IPS-18c (cell line): ENCODE measurements around the gene UBE2K.
"Not testable (repeated sequence)": the region's sequence is repeated elsewhere in the genome, so short reads cannot be mapped to it uniquely, and the experiment has no call there.

Experiments used
- H3K4me3 ChIP-seq: 2 replicates; pipeline ENCODE4 v1.7.0; 2013; ENCODE audit warnings: low read depth, mild to moderate bottlenecking, low read length, moderate library complexity; ENCODE audit not compliant: insufficient read depth
- H3K9me3 ChIP-seq: one replicate; pipeline ENCODE4 v1.6.1; 2013; ENCODE audit warnings: mild to moderate bottlenecking, low read length, moderate library complexity; ENCODE audit not compliant: control insufficient read depth, insufficient read depth

Gene UBE2K

DNA sequence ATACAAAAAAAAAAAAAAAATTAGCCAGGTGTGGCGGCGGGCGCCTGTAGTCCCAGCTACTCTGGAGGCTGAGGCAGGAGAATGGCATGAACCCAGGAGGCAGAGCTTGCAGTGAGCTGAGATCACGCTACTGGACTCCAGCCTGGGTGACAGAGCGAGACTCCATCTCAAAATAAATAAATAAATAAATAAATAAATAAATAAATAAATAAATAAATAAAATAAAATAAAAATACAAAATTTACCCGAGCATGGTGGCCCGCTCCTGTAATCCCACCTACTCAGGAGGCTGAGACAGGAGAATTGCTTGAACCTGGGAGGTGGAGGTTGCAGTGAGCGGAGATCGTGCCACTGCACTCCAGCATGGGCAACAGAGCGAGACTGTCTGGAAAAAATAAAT is 22.3 kb upstream of the UBE2K start:
- not testable (repeated sequence) for H3K9me3 ChIP-seq, H3K4me3 ChIP-seq

DNA sequence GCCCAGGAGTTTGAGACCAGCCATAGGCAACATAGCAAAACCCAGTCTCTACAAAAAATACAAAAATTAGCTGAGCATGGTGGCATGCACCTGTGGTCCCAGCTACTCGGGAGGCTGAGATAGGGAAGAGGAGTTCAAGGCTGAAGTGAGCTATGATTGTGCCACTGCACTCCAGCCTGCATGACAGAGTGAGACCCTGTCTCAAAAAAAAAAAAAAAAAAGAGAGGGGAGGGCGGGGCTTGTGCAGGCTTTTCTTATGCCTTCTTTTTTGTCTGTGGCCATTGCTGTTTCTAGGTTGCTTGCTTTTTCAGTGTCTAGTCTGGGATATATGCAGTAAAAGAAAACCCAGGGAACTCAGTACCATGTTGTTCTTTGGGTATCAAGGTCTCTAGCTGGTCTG is 16.9 kb upstream of the UBE2K start:
- H3K4me3 ChIP-seq, H3K9me3 ChIP-seq: not testable (repeated sequence)

DNA sequence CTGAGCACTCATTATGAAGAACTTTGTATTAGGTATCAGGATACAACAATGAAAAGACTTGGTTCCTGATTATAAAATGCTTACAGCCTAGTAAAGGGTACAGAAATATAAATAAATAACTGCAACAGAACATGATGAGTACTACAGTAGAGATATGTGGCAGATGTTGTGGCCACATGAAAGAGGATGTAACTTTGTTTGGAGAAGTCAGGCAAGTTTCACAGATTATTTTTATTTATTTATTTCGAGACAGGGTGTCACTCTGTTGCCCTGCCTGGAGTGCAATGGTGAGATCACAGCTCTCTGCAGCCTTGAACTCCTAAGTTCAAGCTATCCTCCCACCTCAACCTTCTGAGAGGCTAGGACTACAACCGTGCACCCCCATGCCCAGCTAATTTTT is 15.8 kb upstream of the UBE2K start:
- no peak overlapping the region for H3K4me3 ChIP-seq

DNA sequence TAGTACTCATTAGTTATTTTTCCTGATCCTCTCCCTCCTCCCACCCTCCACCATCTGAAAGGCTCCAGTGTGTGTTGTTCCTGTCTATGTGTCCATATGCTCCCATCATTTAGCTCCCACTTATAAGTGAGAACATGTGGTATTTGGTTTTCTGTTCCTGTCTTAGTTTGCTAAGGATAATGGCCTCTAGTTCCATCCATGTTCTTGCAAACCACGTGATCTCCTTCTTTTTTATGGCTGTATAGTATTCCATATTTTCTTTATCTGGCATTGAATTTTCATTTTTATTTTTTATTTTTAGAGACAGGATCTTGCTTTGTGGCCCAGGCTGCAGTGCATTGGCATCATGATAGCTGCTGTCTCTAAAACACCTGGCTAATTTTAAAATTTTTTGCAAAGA is 11.9 kb upstream of the UBE2K start:
- Histone ChIP-seq H3K9me3 (no peaks in the 10 kb centered on the region), H3K4me3 (no peak overlapping the region)

More for the DNA sequence above, 15.8 kb upstream of the UBE2K start:
- H3K9me3 ChIP-seq = no peaks in the 10 kb centered on the region

DNA sequence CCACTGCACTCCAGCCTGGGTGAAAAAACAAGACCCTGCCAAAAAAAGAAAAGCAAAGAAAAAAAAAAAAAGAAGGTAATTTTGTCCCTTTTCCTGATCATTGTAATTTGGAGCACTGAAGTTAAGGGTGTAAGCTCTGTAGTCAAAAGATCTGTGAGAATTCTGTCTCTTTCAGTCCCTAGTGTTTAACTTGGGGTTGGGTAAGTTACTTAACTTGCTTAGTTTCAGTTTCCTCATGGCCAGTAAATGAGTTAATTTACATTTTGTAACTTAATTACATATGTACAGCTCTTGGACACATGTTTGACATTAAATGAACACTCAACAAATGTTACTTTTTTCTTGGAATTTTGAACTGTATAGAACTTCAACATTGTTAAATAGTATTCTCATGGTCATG is 10.9 kb upstream of the UBE2K start:
- Histone ChIP-seq H3K9me3 (no peaks in the 10 kb centered on the region), H3K4me3 (no peak overlapping the region)

- Histone ChIP-seq H3K9me3 (no peaks in the 10 kb centered on the region), H3K4me3 (no peak overlapping the region)
These were observed 8.0 kb upstream of the UBE2K start for GRCh38 chr4:39689970-39690369.

DNA sequence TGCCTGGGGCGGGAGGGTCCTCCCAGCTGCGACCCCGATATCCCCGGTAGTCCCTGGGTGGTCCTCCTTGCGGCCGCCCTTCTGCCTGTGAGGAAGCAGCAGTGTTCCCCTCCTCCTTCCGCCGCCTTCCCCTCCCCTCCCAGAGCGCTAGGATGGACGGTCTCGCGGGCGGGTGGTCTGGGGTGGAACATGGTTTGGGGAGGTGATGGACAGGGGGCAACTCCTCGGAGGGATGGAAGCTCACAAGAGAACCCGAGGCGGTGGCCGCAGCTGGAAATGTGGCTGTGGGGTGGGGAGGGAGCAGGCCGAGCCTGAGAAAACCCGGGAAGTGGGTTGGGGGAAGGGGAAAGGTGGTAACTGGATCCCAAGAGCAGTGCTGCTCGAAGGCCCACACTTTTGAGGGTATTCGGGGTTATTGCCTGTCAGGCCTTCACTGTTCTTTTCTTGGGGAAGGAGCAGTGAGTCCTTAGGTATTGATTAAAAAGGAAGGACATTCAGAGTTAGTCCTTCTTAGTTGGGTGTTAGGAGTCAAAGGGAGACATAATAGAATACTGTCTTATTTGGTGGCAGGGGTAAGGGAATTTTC is 581 bp downstream of the UBE2K start:
- Histone ChIP-seq H3K9me3 (no peaks in the 10 kb centered on the region), H3K4me3 (peak overlapping the region; percentile 98)

DNA sequence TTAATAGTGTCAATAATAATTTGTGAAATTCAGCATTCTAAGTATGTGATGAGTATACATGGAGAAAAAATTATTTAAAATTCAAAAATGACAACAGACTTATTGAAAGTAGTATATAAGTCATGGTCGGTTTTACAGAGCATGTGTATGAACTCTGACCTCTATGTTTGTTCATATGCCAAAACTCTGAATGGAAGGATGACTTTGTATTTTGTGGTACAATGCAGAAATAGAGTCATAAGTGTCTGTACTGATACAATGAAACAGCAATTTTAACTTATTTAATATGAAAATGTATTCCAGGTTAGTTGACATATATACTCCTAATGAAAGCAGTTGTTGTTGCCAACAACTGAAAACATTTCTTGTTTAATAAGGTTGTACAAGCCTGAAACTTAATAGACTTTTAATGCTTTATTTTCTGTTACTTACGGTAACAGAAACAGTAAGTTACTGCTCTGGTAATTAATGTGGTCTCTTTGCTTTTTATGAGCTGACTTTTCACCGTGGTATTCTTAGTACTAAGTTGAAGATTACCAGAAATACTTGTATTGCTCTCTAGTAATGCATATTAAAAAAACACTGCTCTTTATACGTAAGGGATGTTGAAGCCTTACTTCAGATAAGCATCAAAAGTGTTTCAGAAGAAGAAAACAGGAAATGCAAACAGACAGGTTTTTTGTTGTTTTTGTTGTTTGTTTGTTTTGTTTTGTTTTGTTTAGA is 1.9 kb downstream of the UBE2K start:
- no peak overlapping the region for H3K4me3 ChIP-seq

GRCh38 chr4:39700554-39700953 is 2.6 kb downstream of the UBE2K start:
- Histone ChIP-seq H3K9me3 (no peaks in the 10 kb centered on the region), H3K4me3 (no peak overlapping the region)

More for the DNA sequence above, 1.9 kb downstream of the UBE2K start:
- H3K9me3 ChIP-seq = no peaks in the 10 kb centered on the region

GRCh38 chr4:39702716-39703115 is 4.8 kb downstream of the UBE2K start:
- H3K9me3 ChIP-seq = no peaks in the 10 kb centered on the region
- H3K4me3 ChIP-seq = no peak overlapping the region

DNA sequence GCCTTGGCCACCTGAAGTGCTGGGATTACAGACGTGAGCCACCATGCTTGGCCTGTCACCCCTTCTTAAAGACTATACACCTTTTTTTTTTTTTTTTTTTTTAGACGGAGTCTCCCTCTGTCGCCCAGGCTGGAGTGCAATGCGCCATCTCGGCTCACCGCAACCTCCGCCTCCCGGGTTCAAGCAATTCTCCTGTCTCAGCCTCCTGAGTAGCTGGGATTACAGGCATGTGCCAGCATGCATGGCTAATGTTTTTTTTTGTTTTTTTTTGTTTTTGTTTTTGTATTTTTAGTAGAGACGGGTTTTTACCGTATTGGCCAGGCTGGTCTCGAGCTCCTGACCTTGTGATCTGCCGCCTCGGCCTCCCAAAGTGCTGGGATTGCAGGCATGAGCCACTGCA is 6.9 kb downstream of the UBE2K start:
- not testable (repeated sequence) for H3K9me3 ChIP-seq, H3K4me3 ChIP-seq

- H3K4me3 ChIP-seq = no peak overlapping the region
- no peaks in the 10 kb centered on the region for H3K9me3 ChIP-seq
These were observed 8.4 kb downstream of the UBE2K start for GRCh38 chr4:39706334-39706733.

DNA sequence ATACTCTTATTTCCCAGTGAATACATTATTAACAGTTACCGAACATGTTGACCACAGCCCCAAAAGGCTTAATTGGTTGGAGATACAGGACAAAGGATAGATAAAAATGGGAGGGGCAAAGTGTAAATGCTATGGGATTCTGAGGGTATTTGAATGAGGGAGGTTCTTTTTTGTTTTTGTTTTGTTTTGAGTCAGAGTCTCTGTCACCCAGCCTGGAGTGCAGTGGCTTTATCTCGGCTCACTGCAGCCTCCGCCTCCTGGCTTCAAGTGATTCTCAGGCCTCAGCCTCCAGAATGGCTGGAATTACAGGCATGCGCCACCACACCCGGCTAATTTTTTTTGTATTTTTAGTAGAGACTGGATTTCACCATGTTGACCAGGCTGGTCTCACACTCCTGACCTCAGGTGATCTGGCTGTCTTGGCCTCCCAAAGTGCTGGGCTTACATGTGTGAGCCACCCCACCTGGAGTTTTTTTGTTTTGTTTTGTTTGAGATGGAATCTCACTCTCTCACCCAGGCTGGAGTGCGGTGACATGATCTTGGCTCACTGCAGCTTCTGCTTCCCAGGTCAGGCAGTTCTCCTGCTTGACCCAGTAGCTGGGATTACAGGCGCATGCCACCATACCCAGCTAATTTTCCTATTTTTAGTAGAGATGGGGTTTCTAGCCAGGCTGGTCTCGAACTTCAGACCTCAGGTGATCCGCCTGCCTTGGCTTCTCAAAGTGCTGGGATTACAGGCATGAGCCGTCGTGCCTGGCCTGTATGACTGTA is 9.0 kb downstream of the UBE2K start:
- Histone ChIP-seq H3K4me3 (no peak overlapping the region), H3K9me3 (no peaks in the 10 kb centered on the region)

DNA sequence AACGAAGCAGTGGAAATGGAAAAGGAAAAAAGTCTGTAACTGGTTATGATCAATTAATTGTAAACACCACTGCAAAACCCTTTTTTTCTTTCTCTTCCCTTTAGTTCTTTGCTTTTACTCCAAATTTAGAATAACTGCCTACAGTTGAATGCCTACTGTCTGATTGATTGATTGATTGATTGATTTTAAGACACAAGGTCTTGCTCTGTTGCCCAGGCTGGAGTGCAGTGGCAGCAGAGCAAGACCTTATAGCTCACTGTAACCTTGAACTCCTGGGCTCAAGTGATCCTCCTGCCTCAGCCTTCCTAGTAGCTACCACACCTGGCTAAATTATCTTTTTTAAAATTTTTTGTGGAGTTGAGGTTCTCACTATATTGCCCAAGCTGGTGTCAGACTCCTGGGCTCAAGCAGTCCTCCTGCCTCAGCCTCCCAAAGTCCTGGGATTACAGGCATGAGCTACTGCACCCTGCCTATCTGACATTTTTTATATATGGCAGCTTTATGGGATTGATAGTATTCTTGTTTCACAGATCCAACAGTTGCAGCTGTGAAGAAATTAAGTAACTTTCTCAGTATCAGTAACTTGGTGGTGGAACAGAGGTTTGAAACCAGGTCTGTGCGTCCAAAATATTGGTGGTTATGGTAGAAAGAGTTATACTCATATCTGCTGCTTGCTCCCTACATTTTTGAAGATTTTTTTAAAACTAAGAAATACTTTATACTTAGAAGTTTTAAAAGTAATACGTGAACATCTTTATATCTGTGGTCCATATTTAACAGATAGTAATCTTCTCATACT is 12.4 kb downstream of the UBE2K start:
- Histone ChIP-seq H3K4me3 (no peak overlapping the region), H3K9me3 (no peaks in the 10 kb centered on the region)

DNA sequence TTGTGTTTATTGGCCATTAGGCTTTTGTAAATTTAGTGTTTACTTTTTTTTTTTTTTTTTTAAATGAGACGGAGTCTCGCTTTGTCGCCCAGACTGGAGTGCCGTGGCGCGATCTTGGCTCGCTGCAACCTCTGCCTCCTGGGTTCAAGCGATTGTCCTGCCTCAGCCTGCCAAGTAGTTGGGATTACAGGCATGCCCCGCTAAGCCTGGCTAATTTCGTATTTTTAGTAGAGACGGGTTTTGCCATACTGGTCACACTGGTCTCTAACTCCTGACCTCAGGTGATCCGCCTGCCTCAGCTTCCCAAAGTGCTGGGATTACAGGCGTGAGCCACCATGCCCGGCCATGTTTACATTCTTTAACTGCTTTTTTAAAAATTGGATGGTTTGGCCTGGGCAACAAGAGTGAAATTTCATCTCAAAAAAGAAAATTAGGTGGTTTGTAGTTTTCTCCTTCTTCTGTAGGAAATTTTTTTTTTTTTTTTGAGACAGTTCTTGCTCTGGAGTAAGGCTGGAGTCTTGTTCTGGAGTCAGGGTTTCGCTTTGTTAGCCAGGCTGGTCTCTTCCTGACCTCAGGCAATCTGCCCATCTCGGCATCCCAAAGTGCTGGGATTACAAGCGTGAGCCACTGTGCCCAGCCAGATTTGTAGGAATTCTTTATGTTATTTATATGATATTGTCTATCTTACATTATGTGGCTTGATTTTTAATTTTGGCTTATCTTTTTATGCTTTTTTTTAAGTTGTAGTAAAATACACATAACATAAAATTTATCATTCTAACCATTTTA is 15.1 kb downstream of the UBE2K start:
- H3K4me3 ChIP-seq = no peak overlapping the region
- no peaks in the 10 kb centered on the region for H3K9me3 ChIP-seq

DNA sequence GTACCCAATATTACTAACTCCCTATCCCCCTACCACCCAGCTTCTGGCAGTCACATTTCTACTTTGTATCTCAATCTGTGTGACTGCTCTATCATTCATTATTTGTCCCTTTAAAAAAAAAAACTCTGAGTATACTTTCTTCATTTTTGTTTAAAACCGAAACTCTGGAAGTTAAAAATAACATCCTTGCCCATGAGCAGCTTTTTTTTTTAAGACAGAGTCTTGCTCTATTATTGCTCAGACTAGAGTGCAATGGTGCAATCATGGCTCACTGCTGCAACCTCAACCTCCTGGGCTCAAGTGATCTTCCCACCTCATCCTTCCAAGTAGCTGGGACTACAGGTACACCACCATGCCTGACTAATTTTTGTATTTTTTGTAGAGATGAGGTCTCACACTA is 15.8 kb downstream of the UBE2K start:
- Histone ChIP-seq H3K9me3 (no peaks in the 10 kb centered on the region), H3K4me3 (no peak overlapping the region)

DNA sequence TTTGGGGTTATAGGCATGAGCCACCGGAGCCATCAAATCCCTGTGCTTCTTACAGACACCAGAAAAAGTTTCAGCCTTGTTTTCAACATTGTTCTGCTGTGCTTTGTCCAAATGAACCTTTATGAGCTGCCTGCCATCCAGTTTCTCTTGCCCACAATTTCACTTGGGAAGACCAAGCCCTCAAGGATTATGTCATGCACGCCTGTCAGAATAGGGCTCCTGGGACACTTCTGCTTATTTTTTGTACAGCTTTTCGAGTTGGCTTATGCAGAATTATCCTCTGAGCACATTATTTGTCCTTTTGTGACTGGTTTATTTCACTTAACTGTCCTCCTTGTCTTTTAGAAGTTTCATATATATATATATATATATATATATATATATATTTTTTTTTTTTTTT is 16.2 kb downstream of the UBE2K start:
- H3K9me3 ChIP-seq = no peaks in the 10 kb centered on the region
- no peak overlapping the region for H3K4me3 ChIP-seq
